G401 (cell line): ENCODE results near the gene COG7. TPM values are rescaled to one million over a fixed set of nuclear protein-coding genes. Genes with fewer than 3 reads are reported as not detected.
A peak's percentile ranks its signal among the peaks of the same experiment; 100 is the strongest.
"Not testable (repeated sequence)": the region's sequence is repeated elsewhere in the genome, so short reads cannot be mapped to it uniquely, and the experiment has no call there.

ENCODE experiments used
- DNase-seq: peaks from one replicate; pipeline ENCODE4 v3.0.0-alpha.2; 2015; ENCODE audit warnings: low spot score
- in situ Hi-C: cut with HindIII; loops from 2 replicates; pipeline ENCODE4 v1.10.0; 2016; ENCODE audit warnings: low sequenced_read_pairs, mixed read lengths
- total RNA-seq: library from RNA; depleted of rRNA; stranded (reverse); fragments of >200 nt; shearing (Covaris generic); gene quantifications from 2 replicates; pipeline ENCODE4 v1.2.3, GENCODE V29; 2014

COG7 gene
- total RNA-seq, 1 experiment from 2014 or later: 16.4 TPM

DNA sequence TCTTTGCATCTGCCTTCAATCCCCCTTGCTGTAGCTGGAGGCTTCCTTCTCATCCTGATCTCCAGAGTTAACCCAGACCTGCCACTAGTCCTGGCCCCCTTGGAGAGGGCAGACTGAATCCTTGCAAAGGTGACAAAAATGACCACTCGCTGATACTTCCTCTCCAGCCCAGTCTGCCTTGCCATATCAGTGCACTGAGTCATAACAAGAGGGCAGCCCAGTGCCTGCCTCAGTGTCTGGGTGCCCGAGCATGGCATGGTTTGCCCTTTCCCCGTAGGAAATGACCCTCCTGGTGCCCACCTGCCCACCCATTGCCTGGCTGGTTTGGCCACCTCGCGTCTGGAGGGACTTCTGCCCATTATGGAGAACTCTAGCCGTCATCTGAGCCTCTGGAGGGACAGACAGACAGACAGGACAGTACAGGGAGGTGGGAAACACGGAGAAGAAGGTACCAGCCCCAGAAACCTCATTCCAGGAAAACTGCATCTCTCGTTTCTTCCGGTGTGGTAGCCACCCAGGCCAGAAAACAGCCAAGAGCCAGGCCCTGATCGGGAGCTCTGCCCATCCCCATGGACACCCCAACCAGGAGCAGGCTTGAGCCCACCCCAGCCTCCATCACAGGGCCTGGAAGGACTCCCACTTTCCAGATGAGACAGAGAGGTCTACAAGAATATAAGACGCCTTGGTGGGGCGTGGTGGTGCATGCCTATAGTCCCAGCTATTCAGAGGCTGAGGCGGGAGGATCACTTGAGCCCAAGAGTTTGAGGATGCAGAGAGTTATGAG, 79.4 kb downstream of the COG7 start:
- no peak for DNase-seq
- in situ Hi-C loops: no loop called here

- in situ Hi-C loops: no loop called here
- no peak for DNase-seq
Measured at GRCh38 chr16:23371368-23371767, 81.6 kb downstream of the COG7 start.

DNA sequence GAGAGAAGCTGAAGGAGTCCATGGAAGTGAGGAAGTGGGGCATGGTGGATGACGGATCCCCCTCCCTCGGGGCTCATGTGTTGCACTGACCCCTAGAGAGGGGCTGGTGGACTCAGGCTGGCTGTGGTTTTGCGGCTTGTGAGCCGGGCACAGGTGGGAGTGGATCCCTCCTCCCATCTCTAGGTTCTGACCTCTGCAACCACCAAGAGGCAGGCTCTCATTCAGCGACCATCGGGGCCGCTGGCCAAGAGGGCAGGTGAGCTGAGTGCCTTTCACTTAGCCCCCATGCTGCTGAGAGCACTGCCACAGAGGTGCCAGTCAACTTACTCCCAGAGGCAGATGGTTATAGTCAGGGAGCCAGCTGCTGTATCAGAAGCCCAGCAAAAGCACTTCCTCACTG, 83.6 kb downstream of the COG7 start:
- no peak for DNase-seq
- in situ Hi-C loops: no loop called here

DNA sequence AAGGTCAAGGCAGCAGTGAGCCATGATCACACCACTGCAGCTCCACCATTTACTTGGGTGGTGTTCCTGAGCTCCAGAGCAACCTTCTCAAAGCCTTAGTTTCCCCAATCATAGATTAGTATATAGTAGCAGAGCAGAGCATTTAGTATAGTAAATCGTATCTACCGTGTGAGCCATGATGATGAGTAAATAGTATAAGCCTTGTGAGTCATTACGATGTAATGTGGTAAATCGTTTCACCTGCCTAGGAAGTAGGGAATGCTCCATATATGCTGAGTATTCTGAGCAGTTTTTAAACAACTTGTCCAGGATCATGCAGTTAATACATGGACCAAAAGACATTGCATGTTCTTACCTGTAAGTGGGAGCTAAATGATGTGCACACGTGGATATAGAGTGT, 84.5 kb downstream of the COG7 start:
- DNase-seq: no peak

GRCh38 chr16:23367988-23368387, 85.0 kb downstream of the COG7 start:
- in situ Hi-C loops: no loop called here
- no peak for DNase-seq

More for the DNA sequence above, 84.5 kb downstream of the COG7 start:
- in situ Hi-C loops: no loop called here

DNA sequence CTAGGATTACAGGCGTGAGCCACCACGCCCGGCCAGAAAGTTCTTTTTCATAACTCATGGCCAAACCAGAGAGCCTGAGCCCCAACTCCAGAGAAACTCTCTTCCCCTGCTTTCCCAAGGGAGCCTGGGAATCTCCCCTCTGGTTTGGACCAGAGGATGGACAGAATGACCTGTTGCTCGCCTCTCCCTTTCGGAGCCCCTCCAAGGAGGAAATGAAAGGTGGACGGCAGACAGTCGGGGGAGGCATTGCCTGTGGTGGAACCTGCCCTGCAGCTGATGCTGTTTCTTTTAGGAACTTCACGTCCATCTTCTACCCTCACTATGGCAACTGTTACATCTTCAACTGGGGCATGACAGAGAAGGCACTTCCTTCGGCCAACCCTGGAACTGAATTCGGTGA, 85.4 kb downstream of the COG7 start:
- in situ Hi-C loops: no loop called here
- no peak for DNase-seq

- in situ Hi-C loops, DNase-seq: not testable (repeated sequence)
Measured at GRCh38 chr16:23366341-23366740, 86.6 kb downstream of the COG7 start.

- DNase-seq: no peak
Measured at GRCh38 chr16:23365602-23366240, 87.3 kb downstream of the COG7 start.

DNA sequence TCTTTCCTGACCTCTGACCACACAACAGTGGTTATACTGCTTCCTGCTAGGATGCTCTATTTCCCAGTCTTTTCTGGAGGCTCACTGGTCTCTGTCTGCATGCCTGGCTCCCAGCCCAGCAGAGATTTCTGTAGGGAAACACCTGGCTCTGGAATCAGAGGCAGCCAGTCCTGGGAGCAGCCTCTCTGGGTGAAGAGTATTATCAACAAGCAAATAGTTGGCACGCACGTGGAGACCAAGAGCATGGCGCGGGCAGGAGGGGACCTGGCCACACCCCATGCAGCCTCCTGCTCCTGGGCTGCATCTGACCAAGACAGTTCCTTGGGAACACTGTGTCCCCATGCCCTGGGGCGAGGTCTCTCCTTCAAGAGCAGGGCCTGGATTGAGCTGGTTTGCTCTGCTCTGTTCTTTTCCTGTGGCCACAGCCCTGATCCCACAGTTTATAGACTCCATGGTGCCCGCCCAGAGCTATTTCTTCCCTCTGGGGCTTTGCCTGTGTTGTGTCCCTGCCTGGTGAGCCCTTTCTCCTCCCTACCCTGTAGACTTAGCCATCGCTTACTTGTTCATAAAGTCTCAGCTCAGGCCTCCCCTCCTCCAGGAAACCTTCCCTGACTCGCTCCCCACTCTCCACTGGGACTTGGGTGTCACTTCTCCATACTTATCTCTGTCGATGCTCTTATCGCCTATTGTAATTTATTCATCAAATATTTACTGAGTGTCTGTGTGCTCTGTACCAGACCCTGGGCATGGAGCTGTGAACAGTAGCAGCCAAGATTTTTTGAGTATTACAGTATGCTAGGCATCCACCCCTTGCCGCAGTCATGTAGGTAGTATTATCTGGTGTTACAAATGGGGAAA, 90.3 kb downstream of the COG7 start:
- peak; percentile 39 for DNase-seq
- in situ Hi-C loops: no loop called here

More at GRCh38 chr16:23365602-23366240, 87.3 kb downstream of the COG7 start:
- in situ Hi-C loops: no loop called here

DNA sequence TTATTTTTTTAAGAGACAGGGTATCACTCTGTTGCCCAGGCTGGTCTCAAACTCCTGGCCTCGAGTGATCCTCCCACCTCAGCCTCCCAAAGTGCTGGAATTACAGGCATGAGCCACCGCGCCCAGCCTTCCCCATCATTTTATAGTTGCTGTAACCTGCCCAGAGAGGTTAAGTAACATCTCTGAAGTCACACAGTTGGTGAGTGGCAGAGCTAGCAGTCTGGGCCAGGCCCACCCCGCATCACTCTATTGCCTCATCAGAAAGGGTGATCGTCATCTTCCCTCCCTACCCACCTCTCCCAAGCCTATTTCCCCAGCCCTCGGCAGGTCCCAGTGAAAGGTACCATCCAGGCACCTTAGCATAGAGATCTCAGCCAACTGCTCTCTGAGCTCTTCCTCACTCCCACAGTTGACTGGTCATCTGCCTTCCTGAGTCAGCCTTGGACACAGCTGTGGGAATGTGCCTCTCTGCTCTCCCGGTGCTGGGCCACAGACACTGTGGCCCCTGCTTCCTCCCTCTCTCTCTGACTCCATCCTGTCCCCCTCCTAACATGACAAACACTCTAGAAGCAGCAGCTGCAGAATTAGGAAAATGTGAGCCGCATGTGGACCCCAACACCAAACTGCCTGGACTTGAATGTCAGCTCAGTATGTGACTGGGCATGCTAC, 93.8 kb downstream of the COG7 start:
- DNase-seq: no peak
- in situ Hi-C loops: no loop called here

DNA sequence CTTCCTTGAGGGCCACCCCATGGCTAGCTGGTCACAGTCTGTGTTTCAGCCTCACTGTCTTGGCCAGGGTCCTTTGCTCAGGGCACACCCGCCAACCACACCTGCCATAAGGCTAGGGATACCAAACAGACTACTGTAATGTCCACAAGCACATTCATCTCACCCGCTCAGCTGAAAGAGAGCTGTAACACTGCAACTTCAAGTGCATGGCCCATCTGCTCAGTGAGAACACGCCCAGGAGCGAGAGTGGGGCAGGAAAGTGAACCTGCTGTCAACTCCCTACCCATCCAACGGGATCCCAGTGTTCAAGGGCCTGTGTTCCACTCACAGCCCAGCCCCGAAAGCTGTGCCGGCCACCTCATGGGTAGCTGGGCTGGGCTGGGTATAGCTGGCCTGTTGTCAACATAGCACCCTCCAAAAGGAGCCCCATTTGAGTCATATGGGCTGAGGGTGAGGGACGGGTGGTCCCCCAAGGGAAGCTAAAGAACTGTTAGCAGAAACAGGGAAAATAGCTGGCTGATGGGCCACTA, 95.2 kb downstream of the COG7 start:
- no peak for DNase-seq
- in situ Hi-C loops: no loop called here

GRCh38 chr16:23356941-23357340, 96.0 kb downstream of the COG7 start:
- in situ Hi-C loops: no loop called here

GRCh38 chr16:23355106-23355670, 97.8 kb downstream of the COG7 start:
- in situ Hi-C loops: no loop called here
- DNase-seq: no peak

More at GRCh38 chr16:23356941-23357340, 96.0 kb downstream of the COG7 start:
- DNase-seq: no peak

DNA sequence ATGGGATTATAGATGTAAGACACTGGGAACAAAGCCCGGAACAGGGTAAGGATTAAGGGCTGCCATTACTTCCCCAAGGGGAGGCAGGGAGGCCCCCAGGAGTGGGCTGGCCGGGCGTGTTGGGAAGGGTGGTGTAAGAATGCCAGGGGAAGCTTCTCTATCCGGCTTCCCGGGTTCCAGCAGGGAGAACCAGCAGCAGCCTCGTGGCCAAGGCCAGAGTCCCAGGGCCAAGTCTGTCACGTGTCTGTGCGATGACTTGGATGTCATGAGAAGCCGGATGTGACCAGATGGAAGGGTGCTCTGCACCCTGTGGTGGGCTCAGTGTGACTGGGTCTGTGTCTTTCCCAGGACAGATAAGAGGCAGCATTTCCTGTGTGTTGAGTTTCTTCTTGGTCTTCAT, 98.7 kb downstream of the COG7 start:
- no peak for DNase-seq
- in situ Hi-C loops: no loop called here

- no peak for DNase-seq
- in situ Hi-C loops: no loop called here
Measured at GRCh38 chr16:23353440-23353839, 99.5 kb downstream of the COG7 start.

DNA sequence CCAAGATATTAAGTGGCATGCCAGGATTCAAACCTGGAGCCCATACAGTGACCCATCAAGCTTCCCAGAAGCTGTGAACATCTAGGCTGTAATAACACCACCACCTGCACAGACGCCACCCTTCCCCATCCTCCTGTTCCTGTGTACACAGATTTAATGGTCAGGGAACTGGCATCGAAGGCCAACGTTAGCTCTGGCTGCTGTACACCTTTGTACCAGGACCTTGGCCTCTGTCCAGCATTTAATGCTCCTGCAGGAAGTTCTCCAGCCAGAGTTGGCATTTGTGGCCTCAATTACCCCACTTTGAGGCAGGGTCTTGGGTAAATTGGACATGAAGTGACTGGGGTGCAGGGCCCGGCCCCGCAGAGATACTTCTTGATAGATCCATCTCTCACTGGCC, 101.6 kb downstream of the COG7 start:
- in situ Hi-C loops: no loop called here

GRCh38 chr16:23348579-23349469, 104.2 kb downstream of the COG7 start:
- no peak for DNase-seq
- in situ Hi-C loops: no loop called here

More for the DNA sequence above, 101.6 kb downstream of the COG7 start:
- no peak for DNase-seq

GRCh38 chr16:23345237-23345636, 107.8 kb downstream of the COG7 start:
- no peak for DNase-seq
- in situ Hi-C loops: no loop called here
